GM12874 (cell line): ENCODE results near the gene BUD23.

Experiments used
- CTCF ChIP-seq: IDR thresholded peaks from 2 replicates; pipeline ENCODE4 v1.5.1; 2011; ENCODE audit warnings: low read depth, mild to moderate bottlenecking, control low read depth, low read length, moderate library complexity; ENCODE audit not compliant: insufficient read depth

The BUD23 gene

GRCh38 chr7:73681031-73681430 lies 2.4 kb upstream of the BUD23 start:
- TF ChIP-seq CTCF = no peak

GRCh38 chr7:73682745-73683055 lies 697 bp upstream of the BUD23 start:
- no peak for TF ChIP-seq CTCF

- TF ChIP-seq CTCF = no peak
These were observed 644 bp downstream of the BUD23 start for GRCh38 chr7:73683788-73684693.

GRCh38 chr7:73685311-73685710 lies 1.9 kb downstream of the BUD23 start:
- no peak for TF ChIP-seq CTCF

- TF ChIP-seq CTCF = no peak
These were observed 4.9 kb downstream of the BUD23 start for GRCh38 chr7:73688288-73688687.

- TF ChIP-seq CTCF = no peak
These were observed 7.2 kb downstream of the BUD23 start for GRCh38 chr7:73690646-73691045.

GRCh38 chr7:73696372-73696771 lies 13.0 kb downstream of the BUD23 start:
- TF ChIP-seq CTCF = no peak
